Endothelial cell of umbilical vein (primary cell): Measurements from ENCODE around the gene MAP1B. TPM values are rescaled to one million over a fixed set of nuclear protein-coding genes. Genes with fewer than 3 reads are reported as not detected.

ENCODE experiments used
- BruUV-seq: library from RNA; stranded (reverse); fragments of 400-500 nt; replicated peaks from 2 replicates; lab custom pipeline; 2021; lab: Mats Ljungman, UMichigan
- CTCF ChIA-PET: fragments of 300-600, 350-600 bp; sonication (Branson Sonifier 250); formaldehyde crosslinking; loops from one replicate; lab custom pipeline; 2021; ENCODE audit warnings: antibody characterized with exemption, inconsistent platforms; lab: Charles Lee
- POLR2A ChIA-PET: fragments of 300-600, 350-600 bp; sonication (Branson Sonifier 250); formaldehyde crosslinking; loops from one replicate; lab custom pipeline; 2021; ENCODE audit warnings: antibody characterized with exemption, inconsistent platforms; lab: Charles Lee
- DNase-seq: peaks from one replicate; pipeline ENCODE4 v3.0.0-alpha.2; 2011; ENCODE audit warnings: low read depth, low spot score
- FAIRE-seq: peaks from 2 replicates; lab custom pipeline; 2011; peaks lifted over from hg19 to GRCh38; lab: Jason Lieb, UNC
- H2AFZ ChIP-seq: 2 replicates; pipeline ENCODE4 v1.6.0; 2012; ENCODE audit warnings: low read depth, low read length, control low read depth, inconsistent platforms
- H3K27ac ChIP-seq: 2 replicates; pipeline ENCODE4 v1.5.1; 2011; ENCODE audit warnings: low read depth, mild to moderate bottlenecking, control low read depth, low read length, moderate library complexity; ENCODE audit not compliant: insufficient read depth
- H3K27me3 ChIP-seq, 2 experiments: 2 replicates each; pipeline versions ENCODE4 v1.6.0 to v1.6.1; 2011; ENCODE audit warnings: low read length in 2 of 2, mixed read lengths in 1 of 2; ENCODE audit not compliant: control insufficient read depth in 2 of 2, insufficient read depth in 2 of 2
- H3K36me3 ChIP-seq, 2 experiments: 2 replicates in 1 of 2; 3 replicates in 1 of 2; pipeline ENCODE4 v1.5.1; 2011; ENCODE audit warnings: low read length in 2 of 2, mild to moderate bottlenecking in 1 of 2, moderate library complexity in 1 of 2; ENCODE audit not compliant: control insufficient read depth in 2 of 2, insufficient read depth in 2 of 2; ENCODE audit errors: extremely low read depth in 1 of 2
- H3K4me1 ChIP-seq: 3 replicates; pipeline ENCODE4 v1.5.1; 2011; ENCODE audit warnings: mild to moderate bottlenecking, low read length; ENCODE audit not compliant: control insufficient read depth, insufficient read depth; ENCODE audit errors: extremely low read depth
- H3K4me2 ChIP-seq: 2 replicates; pipeline ENCODE4 v1.6.1; 2011; ENCODE audit warnings: low read length, control low read depth, mixed read lengths; ENCODE audit not compliant: insufficient read depth
- H3K4me3 ChIP-seq, 3 experiments: fragments of 200-600 bp in 1 of 3; sonication (generic), shearing (Covaris generic) in 1 of 3; replicated peaks in 1 of 3; 2 replicates each; pipeline ENCODE4 v1.5.1; 2011 to 2016; ENCODE audit warnings: control low read depth in 3 of 3, low read length in 3 of 3, mild to moderate bottlenecking in 2 of 3, inconsistent platforms in 1 of 3, low read depth in 1 of 3, moderate library complexity in 1 of 3; ENCODE audit not compliant: insufficient read depth in 1 of 3
- H3K79me2 ChIP-seq: 2 replicates; pipeline ENCODE4 v1.6.0; 2012; ENCODE audit warnings: low read length, inconsistent platforms; ENCODE audit not compliant: control insufficient read depth, insufficient read depth
- H3K9ac ChIP-seq: replicated peaks from 2 replicates; pipeline ENCODE3; 2011; ENCODE audit warnings: low read length, control low read depth; ENCODE audit not compliant: insufficient read depth; ENCODE audit errors: extremely low read depth
- H3K9me1 ChIP-seq: replicated peaks from 3 replicates; pipeline ENCODE4 v1.6.0; 2011; ENCODE audit warnings: mild to moderate bottlenecking, low read length; ENCODE audit not compliant: control insufficient read depth, insufficient read depth; ENCODE audit errors: extremely low read depth
- H3K9me3 ChIP-seq: replicated peaks from 2 replicates; pipeline ENCODE4 v1.5.1; 2012; ENCODE audit warnings: low read length, inconsistent platforms; ENCODE audit not compliant: control insufficient read depth, insufficient read depth
- H4K20me1 ChIP-seq: replicated peaks from 2 replicates; pipeline ENCODE3; 2011; ENCODE audit warnings: mild to moderate bottlenecking, low read length; ENCODE audit not compliant: control insufficient read depth, insufficient read depth; ENCODE audit errors: extremely low read depth
- CTCF ChIP-seq, 2 donors: IDR thresholded peaks; 1 replicate in 1 of 2; 2 replicates in 1 of 2; pipeline ENCODE4 v1.5.1; 2011; ENCODE audit warnings: low read length in 2 of 2, mild to moderate bottlenecking in 2 of 2, moderate library complexity in 2 of 2, control low read depth in 1 of 2, inconsistent platforms in 1 of 2, low read depth in 1 of 2; ENCODE audit not compliant: insufficient read depth in 1 of 2; ENCODE audit errors: extremely low read depth in 1 of 2
- EZH2 ChIP-seq: IDR thresholded peaks from 2 replicates; pipeline ENCODE4 v1.6.1; 2012; ENCODE audit warnings: borderline replicate concordance, low read depth, mild to moderate bottlenecking, moderate library complexity, low read length, inconsistent platforms; ENCODE audit not compliant: severe bottlenecking
- FOS ChIP-seq: IDR thresholded peaks from 2 replicates; pipeline ENCODE4 v1.6.1; 2011; ENCODE audit warnings: mild to moderate bottlenecking, low read length, moderate library complexity, borderline replicate concordance; ENCODE audit not compliant: insufficient read depth
- GATA2 ChIP-seq: IDR thresholded peaks from 2 replicates; pipeline ENCODE4 v1.7.0; 2011; ENCODE audit warnings: low read depth, mild to moderate bottlenecking, moderate library complexity, mixed read lengths, low read length; ENCODE audit not compliant: insufficient read length, insufficient read depth
- JUN ChIP-seq: IDR thresholded peaks from 2 replicates; pipeline ENCODE4 v1.6.1; 2011; ENCODE audit warnings: borderline replicate concordance, low read depth; ENCODE audit not compliant: insufficient read length, insufficient read depth
- MAX ChIP-seq: IDR thresholded peaks from 2 replicates; pipeline ENCODE4 v1.6.1; 2011; ENCODE audit not compliant: insufficient read depth, insufficient read length
- MYC ChIP-seq: IDR thresholded peaks from one replicate; pipeline ENCODE4 v1.6.1; 2011; ENCODE audit warnings: mild to moderate bottlenecking, low read depth, low read length
- POLR2A ChIP-seq: IDR thresholded peaks from 2 replicates; pipeline ENCODE4 v1.6.1; 2012; ENCODE audit warnings: low read depth, mild to moderate bottlenecking, control low read depth, low read length
- POLR2AphosphoS5 ChIP-seq: IDR thresholded peaks from 2 replicates; pipeline ENCODE4 v1.6.1; 2012; ENCODE audit warnings: low read depth, mild to moderate bottlenecking, control low read depth, low read length, moderate library complexity; ENCODE audit not compliant: insufficient read depth
- dilution Hi-C: fragments of 300-500 bp; cut with MboI; formaldehyde crosslinking; loops from one replicate; pipeline ENCODE4 v1.15.0; 2019; ENCODE audit warnings: low sequenced_read_pairs; ENCODE audit not compliant: extremely low pct_ligation_motif_present
- intact Hi-C: fragments of 100-400 bp; cut with micrococcal nuclease; formaldehyde crosslinking; loops from one replicate; pipeline ENCODE4 v1.10.0; 2022
- polyA plus RNA-seq, 4 experiments: library from polyadenylated mRNA; depleted of rRNA in 3 of 4; stranded (reverse) in 3 of 4; unstranded in 1 of 4; fragments of >200 nt; gene quantifications; 2 replicates each; pipeline versions ENCODE4 v1.2.1 to v1.2.3, GENCODE V29; 2011 to 2012; ENCODE audit warnings: missing spikeins in 1 of 4
- total RNA-seq: library from RNA; stranded (reverse); gene quantifications from 2 replicates; pipeline ENCODE4 v1.2.3, GENCODE V29; 2021

MAP1B gene
- total and polyA plus RNA-seq, 2 donors (not counting 3 experiments of a cell fraction or from before 2014, with no cell fraction given), result 55.9 to 263 TPM

- no peaks in the 10 kb centered on the region for H3K9me3 ChIP-seq
- FAIRE-seq (no peak), DNase-seq (no peak)
- H3K27ac ChIP-seq, result no peak overlapping the region
- H3K9me1 ChIP-seq, result no peaks in the 10 kb centered on the region
- intact Hi-C loops (no loop called here), dilution Hi-C loops (no loop called here)
- TF ChIP-seq POLR2AphosphoS5, result no peak
- TF ChIP-seq CTCF (IDR thresholded peaks at IDR 0.05; ENCODE audit: extremely low read depth in 1 of 2, insufficient read depth in 1 of 2, low read depth in 1 of 2, low read length in 2 of 2), result no peak
- no peak for TF ChIP-seq MAX
- no peak for TF ChIP-seq POLR2A
- no peak for TF ChIP-seq FOS
- TF ChIP-seq JUN, result no peak
- TF ChIP-seq MYC, result no peak
- TF ChIP-seq EZH2, result no peak
- TF ChIP-seq GATA2, result no peak
- no peak overlapping the region for H3K4me3 ChIP-seq
- no peak overlapping the region for H3K9ac ChIP-seq
- H3K4me2 ChIP-seq, result no peak overlapping the region
- ChIA-PET CTCF (interaction anchor here (1.0 kb wide), 1 partner anchor 341 kb away, joined by 3 read pairs; no protein-coding TSS in a partner anchor), POLR2A (interaction anchor here (1.2 kb wide), 2 partner anchors 10 to 184 kb away, joined by 3 to 7 read pairs; no protein-coding TSS in a partner anchor)
- no TSS peak for BruUV-seq
- peaks cover 12 to 24% of the 10 kb centered on the region in 2 experiments for H3K36me3 ChIP-seq
- peaks cover 91% of the 10 kb centered on the region for H3K79me2 ChIP-seq
- no peaks in the 10 kb centered on the region for H3K27me3 ChIP-seq
- no peaks in the 10 kb centered on the region for H3K4me1 ChIP-seq
- H2AFZ ChIP-seq, result no peak overlapping the region
- H4K20me1 ChIP-seq, result no peaks in the 10 kb centered on the region
These were observed 16.6 kb downstream of the MAP1B start for GRCh38 chr5:72123764-72124376.
